K562 (cell line): Measurements from ENCODE around the gene CRTC3. TPM values are rescaled to one million over a fixed set of nuclear protein-coding genes. Genes with fewer than 3 reads are reported as not detected.

Experiments used
- ATAC-seq: fragments of 200-7000 bp; cut with Tn5 transposase; 3 replicates; pipeline ENCODE4 v1.9.1; 2020; ENCODE audit warnings: moderate library complexity
- BruUV-seq: library from RNA; stranded (reverse); fragments of 400-500 nt; replicated peaks from 2 replicates; lab custom pipeline; 2021; lab: Mats Ljungman, UMichigan
- CTCF ChIA-PET: fragments of 300-600 bp; formaldehyde crosslinking; extraction: SDS; loops from one replicate; lab custom pipeline; 2021; ENCODE audit warnings: low intra/inter-chr PET ratio; lab: Yijun Ruan, JAX
- POLR2A ChIA-PET: fragments of 300-600, 350-650 bp; sonication (Branson Sonifier 250); formaldehyde crosslinking; extraction: SDS; loops from one replicate; lab custom pipeline; 2021; ENCODE audit warnings: antibody characterized with exemption, inconsistent platforms; lab: Yijun Ruan, JAX
- DNase-seq, 4 experiments: peaks; one replicate each; pipeline versions ENCODE4 v3.0.0 to v3.0.0-alpha.2; 2011 to 2018; ENCODE audit warnings: low spot score in 3 of 4, mixed read lengths in 3 of 4; ENCODE audit errors: extremely low read depth in 1 of 4
- FAIRE-seq: peaks from 2 replicates; lab custom pipeline; 2011; peaks lifted over from hg19 to GRCh38; lab: Jason Lieb, UNC
- H2AFZ ChIP-seq: 2 replicates; pipeline ENCODE4 v1.6.0; 2011; ENCODE audit warnings: low read depth, low read length, control low read depth, inconsistent platforms
- H3K27ac ChIP-seq: fragments of 200-600 bp; 3 replicates; pipeline ENCODE4 v1.8.0; 2011; ENCODE audit warnings: low read depth, mild to moderate bottlenecking, control low read depth, inconsistent platforms, low read length, moderate library complexity, mixed read lengths; ENCODE audit errors: extremely low read depth
- H3K27me3 ChIP-seq, 2 experiments: fragments of 300-600 bp in 1 of 2; 2 replicates in 1 of 2; 3 replicates in 1 of 2; pipeline versions ENCODE4 v1.6.0 to v1.8.0; 2011; ENCODE audit warnings: inconsistent platforms in 2 of 2, low read length in 2 of 2, mild to moderate bottlenecking in 1 of 2, mixed read lengths in 1 of 2, moderate library complexity in 1 of 2; ENCODE audit not compliant: control insufficient read depth in 2 of 2, insufficient read depth in 2 of 2
- H3K36me3 ChIP-seq: fragments of 300-600 bp; 3 replicates; pipeline ENCODE4 v1.8.0; 2011; ENCODE audit warnings: mild to moderate bottlenecking, low read length, inconsistent platforms; ENCODE audit not compliant: control insufficient read depth, insufficient read depth
- H3K4me1 ChIP-seq, 2 experiments: fragments of 200-600 bp in 1 of 2; replicated peaks in 1 of 2; 2 replicates in 1 of 2; 3 replicates in 1 of 2; pipeline versions ENCODE4 v1.5.1 to v1.8.0; 2011; ENCODE audit warnings: inconsistent platforms in 2 of 2, low read length in 2 of 2, mild to moderate bottlenecking in 1 of 2, mixed read lengths in 1 of 2, moderate library complexity in 1 of 2; ENCODE audit not compliant: control insufficient read depth in 2 of 2, insufficient read depth in 2 of 2
- H3K4me2 ChIP-seq: 2 replicates; pipeline ENCODE4 v1.6.1; 2011; ENCODE audit warnings: low read length, control low read depth, inconsistent platforms, mixed read lengths; ENCODE audit not compliant: insufficient read depth
- H3K4me3 ChIP-seq: fragments of 200-600 bp; sonication (generic), shearing (Covaris generic); 2 replicates; pipeline ENCODE4 v1.5.1; 2016; ENCODE audit warnings: control low read depth, inconsistent platforms
- H3K79me2 ChIP-seq: fragments of 200-600 bp; 3 replicates; pipeline ENCODE4 v1.8.0; 2011; ENCODE audit warnings: low read length, inconsistent platforms; ENCODE audit not compliant: control insufficient read depth, insufficient read depth
- H3K9ac ChIP-seq, 2 experiments: 2 replicates each; pipeline versions ENCODE4 v1.6.0 to v1.6.1; 2011; ENCODE audit warnings: low read depth in 2 of 2, low read length in 2 of 2, control low read depth in 1 of 2, inconsistent platforms in 1 of 2, mild to moderate bottlenecking in 1 of 2, mixed read lengths in 1 of 2; ENCODE audit not compliant: insufficient read depth in 1 of 2
- H3K9me1 ChIP-seq: one replicate; pipeline ENCODE4 v1.6.0; 2011; ENCODE audit warnings: inconsistent platforms, mild to moderate bottlenecking, low read length, moderate library complexity; ENCODE audit not compliant: control insufficient read depth, insufficient read depth
- H3K9me3 ChIP-seq: replicated peaks from 2 replicates; pipeline ENCODE4 v1.5.1; 2011; ENCODE audit warnings: low read depth, low read length, inconsistent platforms; ENCODE audit not compliant: control insufficient read depth, insufficient read depth
- H4K20me1 ChIP-seq: replicated peaks from 2 replicates; pipeline ENCODE4 v1.6.1; 2011; ENCODE audit warnings: low read length, inconsistent platforms, mixed read lengths; ENCODE audit not compliant: control insufficient read depth, insufficient read depth
- ATF1 ChIP-seq, 2 experiments: fragments of 450-650 bp in 1 of 2; IDR thresholded peaks; 2 replicates each; pipeline ENCODE4 v1.6.1; 2016; ENCODE audit warnings: missing compliant biosample characterization in 1 of 2, missing genetic modification characterization in 1 of 2
- EGR1 ChIP-seq: fragments of 450-650 bp; conservative IDR thresholded peaks from 2 replicates; pipeline ENCODE4 v1.6.1; 2017; ENCODE audit warnings: mild to moderate bottlenecking
- ETS1 ChIP-seq: conservative IDR thresholded peaks from 2 replicates; pipeline ENCODE4 v1.6.1; 2011; ENCODE audit warnings: low read depth, mild to moderate bottlenecking, low read length; ENCODE audit not compliant: control insufficient read depth
- FOXK2 ChIP-seq, 2 experiments: fragments of 450-650 bp; IDR thresholded peaks in 1 of 2; conservative IDR thresholded peaks in 1 of 2; 2 replicates each; pipeline ENCODE4 v1.6.1; 2016; ENCODE audit warnings: low read depth in 2 of 2, mild to moderate bottlenecking in 1 of 2
- HDAC1 ChIP-seq, 2 experiments: fragments of 450-650 bp; IDR thresholded peaks; 2 replicates each; pipeline ENCODE4 v1.6.1; 2016 to 2017; ENCODE audit warnings: inconsistent platforms in 1 of 2, mild to moderate bottlenecking in 1 of 2, moderate library complexity in 1 of 2
- JUN ChIP-seq, 2 experiments: sonication (generic) in 1 of 2; formaldehyde crosslinking in 1 of 2; IDR thresholded peaks; 2 replicates each; pipeline versions ENCODE4 v1.6.1 to v1.8.0; 2012 to 2022; ENCODE audit warnings: borderline replicate concordance in 2 of 2, mild to moderate bottlenecking in 2 of 2, improper control_type of control experiment in 1 of 2, low read depth in 1 of 2, low read length in 1 of 2, missing genetic modification reagents in 1 of 2
- MXD1 ChIP-seq: fragments of 250-450 bp; sonication (Bioruptor Pico); IDR thresholded peaks from 2 replicates; pipeline ENCODE4 v1.8.0; 2021; ENCODE audit warnings: borderline replicate concordance, mild to moderate bottlenecking, moderate library complexity; ENCODE audit not compliant: poor library complexity, severe bottlenecking
- NCOR1 ChIP-seq: fragments of 450-650 bp; IDR thresholded peaks from 2 replicates; pipeline ENCODE4 v1.6.1; 2016; ENCODE audit warnings: mild to moderate bottlenecking, moderate library complexity
- POLR2A ChIP-seq: fragments of 450-650 bp; conservative IDR thresholded peaks from 2 replicates; pipeline ENCODE4 v1.6.1; 2016
- RBFOX2 ChIP-seq: fragments of 200-400 bp; formaldehyde crosslinking; IDR thresholded peaks from 2 replicates; pipeline ENCODE4 v1.6.1; 2017; ENCODE audit warnings: low read depth, mild to moderate bottlenecking, low read length, moderate library complexity
- SAFB ChIP-seq: fragments of 200-400 bp; formaldehyde crosslinking; IDR thresholded peaks from 2 replicates; pipeline ENCODE4 v1.6.1; 2017; ENCODE audit warnings: low read depth, low read length, borderline replicate concordance
- SMAD4 ChIP-seq: fragments of 250-450 bp; sonication (Bioruptor Pico); conservative IDR thresholded peaks from 2 replicates; pipeline ENCODE4 v1.8.0; 2021; ENCODE audit warnings: inconsistent platforms, mild to moderate bottlenecking, moderate library complexity
- TOE1 ChIP-seq, 2 experiments: fragments of 450-650 bp in 1 of 2; sonication (generic) in 1 of 2; formaldehyde crosslinking in 1 of 2; IDR thresholded peaks; 2 replicates each; pipeline versions ENCODE4 v1.7.1 to v1.8.0; 2016 to 2022; ENCODE audit warnings: borderline replicate concordance in 2 of 2, mild to moderate bottlenecking in 2 of 2, antibody characterized with exemption in 1 of 2, inconsistent platforms in 1 of 2, low read depth in 1 of 2, missing genetic modification reagents in 1 of 2, moderate library complexity in 1 of 2
- ZBTB1 ChIP-seq: sonication (generic); formaldehyde crosslinking; IDR thresholded peaks from 2 replicates; pipeline ENCODE4 v1.8.1; 2023; ENCODE audit warnings: missing genetic modification reagents, low read depth, mild to moderate bottlenecking, borderline replicate concordance
- WGBS: fragments of 100-300 bp; shearing (Covaris generic); methylation state at CpG from one replicate; pipeline ENCODE4 v1.1.6; 2016; ENCODE audit warnings: low coverage, mixed read lengths; ENCODE audit not compliant: insufficient coverage; ENCODE audit errors: missing lambda C conversion rate; 5-methylcytosine and 5-hydroxymethylcytosine counted together
- in situ Hi-C: fragments of 300-500 bp; cut with MboI; formaldehyde crosslinking; loops from 4 replicates; pipeline ENCODE4 v1.15.0; 2018; ENCODE audit warnings: inconsistent platforms, mixed read lengths
- intact Hi-C: fragments of 100-400 bp; cut with micrococcal nuclease; formaldehyde crosslinking; loops from 2 replicates; pipeline ENCODE4 v1.14.2; 2022
- polyA plus RNA-seq, 8 experiments: library from polyadenylated mRNA; depleted of rRNA in 4 of 8; stranded (reverse) in 5 of 8; unstranded in 3 of 8; fragments of >200 nt; fragmentation: Nextera tagmentation in 2 of 8; fragmentation: Illumina TruSeq in 1 of 8; extraction: Ambion mirVana in 2 of 8; extraction: Trizol in 1 of 8; gene quantifications; 2 replicates each; pipeline versions ENCODE4 v1.2.1 to v1.2.3, GENCODE V29; 2011 to 2014; ENCODE audit warnings: inconsistent platforms in 1 of 8, missing spikeins in 1 of 8
- total RNA-seq, 7 experiments: library from RNA; depleted of rRNA in 6 of 7; stranded (reverse); fragments of >200 nt in 6 of 7; fragmentation: Illumina TruSeq in 2 of 7; extraction: Trizol in 2 of 7; gene quantifications; 2 replicates each; pipeline versions ENCODE4 v1.2.1 to v1.2.3, GENCODE V29; 2011 to 2021; ENCODE audit warnings: low replicate concordance in 1 of 7
- TF ChIP-seq, protein P1 (sequence below): sonication (generic); formaldehyde crosslinking; IDR thresholded peaks from 2 replicates; pipeline ENCODE4 v1.8.0; 2022; ENCODE audit warnings: missing genetic modification reagents, mild to moderate bottlenecking, borderline replicate concordance

CRTC3 gene
- total and polyA plus RNA-seq, 9 of the 15 experiments (the other 6 are each of a cell fraction or from before 2014, with no cell fraction given), result 1.2 to 19.0 (median 11.6) TPM

DNA sequence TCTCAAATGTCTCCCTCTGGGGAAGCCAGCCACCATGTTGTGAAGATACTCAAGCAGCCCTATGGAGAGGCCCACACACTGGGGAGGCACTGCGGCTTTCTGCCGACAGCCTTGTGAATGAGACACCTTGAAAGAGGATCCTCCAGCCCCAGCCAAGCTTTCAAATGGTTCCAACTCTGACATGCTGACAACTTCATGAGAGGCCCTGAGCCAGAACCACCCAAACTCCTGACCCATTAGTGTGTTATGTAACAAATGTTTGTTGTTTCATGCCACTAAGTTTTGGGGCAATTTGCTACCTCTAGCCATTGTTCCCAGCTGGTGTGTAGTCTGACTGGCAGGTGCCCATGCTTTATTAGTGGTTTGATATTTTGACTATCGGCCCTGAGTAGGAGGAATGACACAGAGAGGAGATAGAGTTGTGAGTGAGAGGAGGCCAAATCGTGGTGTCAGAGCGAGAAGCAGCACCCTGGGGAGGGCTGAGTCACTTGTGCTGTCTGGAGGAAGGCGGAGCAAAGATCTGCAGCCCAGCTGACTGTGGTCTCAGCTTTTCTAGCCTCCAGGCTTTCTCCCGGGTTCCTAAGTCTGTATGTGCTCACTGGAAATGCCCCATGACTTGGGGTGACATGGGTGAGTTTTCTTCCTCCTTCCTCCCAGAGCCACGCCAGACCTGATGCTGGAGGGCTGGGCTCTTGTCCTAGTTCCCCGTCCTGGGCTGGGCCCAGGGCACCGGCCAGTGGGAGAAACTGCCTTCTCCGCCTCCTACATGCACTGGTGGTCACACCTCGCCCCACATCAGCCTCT is 130.7 kb downstream of the CRTC3 start:
- WGBS, result 9% methylated on average over 12 of the region's 12 CpGs
- peak; percentile 91 for ATAC-seq
- H3K27me3 ChIP-seq, result no peaks in the 10 kb centered on the region
- H3K4me1 ChIP-seq, result peaks cover 30% of the 10 kb centered on the region in 2 experiments
- H4K20me1 ChIP-seq, result no peaks in the 10 kb centered on the region
- no peaks in the 10 kb centered on the region; the same call in 1 of the 2 replicates for H3K9me3 ChIP-seq
- POLR2A ChIA-PET, result interaction anchor here (0.6 to 2.1 kb wide), 5 partner anchors 10 to 373 kb away, joined by 3 to 6 read pairs (median 3); partner anchors contain the start of gene BLM
- peak overlapping the region; percentile 33 to 56 for H3K9ac ChIP-seq
- intact Hi-C loops (no loop called here), in situ Hi-C loops (no loop called here)
- H3K36me3 ChIP-seq, result no peaks in the 10 kb centered on the region
- peak; percentile 76 to 92 (median 82) for DNase-seq
- BruUV-seq, result no TSS peak
- peak overlapping the region; percentile 20; the same call in 1 of the 2 replicates for H3K4me3 ChIP-seq
- peaks cover 10% of the 10 kb centered on the region; the same call in 2 of the 3 replicates for H3K79me2 ChIP-seq
- no peaks in the 10 kb centered on the region for H3K9me1 ChIP-seq
- H3K27ac ChIP-seq, result peak overlapping the region; percentile 67
- peak; percentile 97 for FAIRE-seq
- H3K4me2 ChIP-seq, result peak overlapping the region; percentile 85
- peak overlapping the region; percentile 75 for H2AFZ ChIP-seq
- CTCF ChIA-PET, result no interaction called here
- peak; percentile 66 for TF ChIP-seq POLR2A
- peak; percentile 65; the same call in 1 of the 2 replicates for TF ChIP-seq SMAD4 (CRISPR knock-in tag)
- TF ChIP-seq ETS1, result 0 out of 2 replicates have a peak, but pooled peaks have one; percentile 24
- TF ChIP-seq, protein P1, sequence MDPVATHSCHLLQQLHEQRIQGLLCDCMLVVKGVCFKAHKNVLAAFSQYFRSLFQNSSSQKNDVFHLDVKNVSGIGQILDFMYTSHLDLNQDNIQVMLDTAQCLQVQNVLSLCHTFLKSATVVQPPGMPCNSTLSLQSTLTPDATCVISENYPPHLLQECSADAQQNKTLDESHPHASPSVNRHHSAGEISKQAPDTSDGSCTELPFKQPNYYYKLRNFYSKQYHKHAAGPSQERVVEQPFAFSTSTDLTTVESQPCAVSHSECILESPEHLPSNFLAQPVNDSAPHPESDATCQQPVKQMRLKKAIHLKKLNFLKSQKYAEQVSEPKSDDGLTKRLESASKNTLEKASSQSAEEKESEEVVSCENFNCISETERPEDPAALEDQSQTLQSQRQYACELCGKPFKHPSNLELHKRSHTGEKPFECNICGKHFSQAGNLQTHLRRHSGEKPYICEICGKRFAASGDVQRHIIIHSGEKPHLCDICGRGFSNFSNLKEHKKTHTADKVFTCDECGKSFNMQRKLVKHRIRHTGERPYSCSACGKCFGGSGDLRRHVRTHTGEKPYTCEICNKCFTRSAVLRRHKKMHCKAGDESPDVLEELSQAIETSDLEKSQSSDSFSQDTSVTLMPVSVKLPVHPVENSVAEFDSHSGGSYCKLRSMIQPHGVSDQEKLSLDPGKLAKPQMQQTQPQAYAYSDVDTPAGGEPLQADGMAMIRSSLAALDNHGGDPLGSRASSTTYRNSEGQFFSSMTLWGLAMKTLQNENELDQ (CRISPR knock-in tag), result no peak
- peak; percentile 32; the same call in 1 of the 2 replicates for TF ChIP-seq TOE1 (IDR thresholded peaks at IDR 0.05; ENCODE audit: borderline replicate concordance)
- no peak for TF ChIP-seq TOE1 (CRISPR knock-in tag; IDR thresholded peaks at IDR 0.05; ENCODE audit: borderline replicate concordance, low read depth)
- peak in 1 of 2 experiments; percentile 61; a peak in 1 of 4 replicates for TF ChIP-seq FOXK2 (conservative IDR thresholded peaks at IDR 0.05 in 1 of 2, IDR thresholded peaks at IDR 0.05 in 1 of 2; ENCODE audit: low read depth in 2 of 2)
- TF ChIP-seq RBFOX2, result peak; percentile 57
- peak; percentile 53 for TF ChIP-seq EGR1
- TF ChIP-seq NCOR1, result peak; percentile 6; the same call in 1 of the 2 replicates
- TF ChIP-seq JUN (IDR thresholded peaks at IDR 0.05; ENCODE audit: borderline replicate concordance, low read depth, low read length), result peak; percentile 69; the same call in 1 of the 2 replicates
- TF ChIP-seq JUN (CRISPR knock-in tag; IDR thresholded peaks at IDR 0.05; ENCODE audit: borderline replicate concordance), result no peak
- TF ChIP-seq MXD1 (CRISPR knock-in tag), result no peak
- peak in 1 of 2 experiments; percentile 60; a peak in 1 of 4 replicates for TF ChIP-seq HDAC1 (IDR thresholded peaks at IDR 0.05)
- TF ChIP-seq ATF1 (CRISPR knock-in tag; IDR thresholded peaks at IDR 0.05), result no peak
- 0 out of 2 replicates have a peak, but pooled peaks have one; percentile 46 for TF ChIP-seq ATF1 (tag; IDR thresholded peaks at IDR 0.05)
- TF ChIP-seq SAFB, result no peak
- no peak for TF ChIP-seq ZBTB1 (CRISPR knock-in tag)
